GM19438 (cell line): ENCODE results near the gene ELP5.
"Not testable (repeated sequence)": the region's sequence is repeated elsewhere in the genome, so short reads cannot be mapped to it uniquely, and the experiment has no call there.

Experiments used
- ATAC-seq: cut with Tn5 transposase; IDR thresholded peaks from one replicate; pipeline ENCODE4 v1.9.1; 2021; ENCODE audit warnings: low read depth; ENCODE audit not compliant: unreplicated experiment

The ELP5 gene

GRCh38 chr17:7234083-7234951 is 17.7 kb upstream of the ELP5 start, which contains the start of gene DVL2:
Gene DVL2, minus strand, starts transcription at chr17:7234517. Its CDS starts 255 bp downstream, at chr17:7234262.
- ATAC-seq: peak; percentile 53

DNA sequence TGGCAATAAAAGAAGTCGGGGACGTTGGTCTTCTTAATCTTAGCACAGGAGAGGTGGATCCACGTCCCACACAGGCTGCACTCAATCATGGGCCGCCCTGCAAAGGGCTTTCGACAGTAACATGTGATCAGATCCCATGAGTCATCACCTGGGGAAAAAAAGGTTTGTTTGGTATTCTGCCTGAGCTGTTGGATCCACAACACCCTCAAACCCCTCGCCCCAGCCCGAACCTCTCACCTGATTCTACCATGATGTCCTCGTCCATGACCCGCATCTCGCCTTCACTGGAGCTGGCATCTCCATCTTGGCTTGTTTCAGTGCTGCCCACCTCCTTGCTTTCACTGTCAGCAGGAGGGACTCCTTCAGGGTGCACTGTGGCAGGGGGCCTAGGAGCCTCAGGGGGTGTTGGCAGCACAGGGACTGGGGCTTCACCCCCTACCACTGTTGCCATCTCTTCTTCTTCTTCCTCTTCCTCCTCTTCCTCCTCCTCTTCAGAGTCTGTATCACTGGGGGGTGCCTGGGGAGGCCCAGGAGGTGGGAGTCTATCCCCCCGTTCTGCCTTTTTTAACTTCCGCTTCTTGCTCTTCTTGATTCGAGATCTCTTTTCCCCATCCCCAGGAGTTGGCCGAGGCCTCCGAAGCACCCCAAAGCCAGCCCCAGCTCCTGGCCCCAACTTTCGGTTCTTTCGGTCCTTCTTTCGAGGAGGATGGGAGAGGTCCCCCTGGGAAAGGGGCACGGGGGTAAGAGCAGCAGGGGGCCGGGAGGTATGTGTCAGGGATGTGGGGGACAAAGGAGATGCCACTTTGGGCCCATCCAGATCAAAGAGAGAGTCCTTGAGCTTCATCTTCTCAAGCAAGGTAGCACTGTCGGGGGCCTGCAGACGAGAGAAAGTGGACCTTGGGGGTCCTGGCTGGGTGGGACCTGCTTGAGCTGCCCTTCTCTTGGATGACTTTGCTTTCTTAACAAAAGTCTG is 16.0 kb upstream of the ELP5 start:
- ATAC-seq: no peak

DNA sequence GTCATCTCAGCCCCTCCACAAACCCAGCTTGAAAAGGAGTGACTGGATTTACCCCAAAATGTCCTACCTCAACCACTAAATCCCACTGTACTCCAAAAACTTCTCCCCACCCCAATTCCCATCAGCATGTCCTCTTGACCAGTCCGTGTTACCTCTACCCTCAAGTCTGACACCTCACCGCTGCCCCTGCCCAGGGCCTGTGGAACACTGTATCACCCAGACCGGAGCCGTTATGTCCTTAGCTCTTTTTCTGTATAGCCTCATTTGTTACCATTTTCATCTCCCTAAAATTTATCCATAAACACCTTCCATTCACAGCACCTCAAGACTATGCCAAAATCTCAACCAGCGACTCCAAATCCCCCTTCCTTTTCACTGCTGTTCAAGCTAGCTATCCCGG is 15.2 kb upstream of the ELP5 start:
- no peak for ATAC-seq

GRCh38 chr17:7237266-7237760 is 14.7 kb upstream of the ELP5 start:
- no peak for ATAC-seq

DNA sequence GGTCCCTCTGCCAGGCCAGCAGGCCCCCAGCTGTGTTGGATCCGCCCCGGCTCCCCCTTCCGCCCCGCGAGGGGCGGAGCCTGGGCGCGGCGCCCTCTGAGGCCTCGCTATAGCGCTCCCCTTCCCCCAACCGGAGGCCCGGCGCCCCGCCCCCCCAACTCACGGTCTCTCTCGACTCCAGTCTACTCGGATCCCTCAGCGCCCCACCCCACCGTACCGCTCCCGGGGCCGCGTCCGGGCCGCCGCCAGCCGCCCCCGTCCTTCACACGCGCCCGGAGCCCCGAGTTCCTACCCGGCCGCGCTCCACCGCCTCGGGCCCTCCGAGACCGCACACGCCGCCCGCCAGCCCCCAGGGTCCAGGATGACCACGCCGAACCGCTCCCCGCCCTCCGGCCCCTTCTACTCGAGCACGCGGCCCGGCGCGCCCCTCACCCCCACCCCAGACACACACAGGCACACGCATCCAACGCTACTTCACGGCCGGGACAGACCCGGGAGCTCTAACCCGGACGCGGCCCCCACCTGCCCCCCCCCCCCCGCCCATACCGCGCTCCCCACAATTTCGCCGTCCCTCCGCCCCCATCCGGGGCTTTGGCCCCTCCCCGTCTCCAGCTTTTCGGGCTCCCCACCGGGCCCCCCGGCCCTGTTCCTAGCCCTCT is 14.1 kb upstream of the ELP5 start:
- ATAC-seq: no peak

- no peak for ATAC-seq
Measured at GRCh38 chr17:7238420-7239090, 13.5 kb upstream of the ELP5 start.

- ATAC-seq: peak; percentile 45
Measured at GRCh38 chr17:7239091-7240027, 12.7 kb upstream of the ELP5 start, which contains the start of gene PHF23. Gene PHF23, minus strand, starts transcription at chr17:7239457. Its CDS starts 178 bp downstream, at chr17:7239279.

DNA sequence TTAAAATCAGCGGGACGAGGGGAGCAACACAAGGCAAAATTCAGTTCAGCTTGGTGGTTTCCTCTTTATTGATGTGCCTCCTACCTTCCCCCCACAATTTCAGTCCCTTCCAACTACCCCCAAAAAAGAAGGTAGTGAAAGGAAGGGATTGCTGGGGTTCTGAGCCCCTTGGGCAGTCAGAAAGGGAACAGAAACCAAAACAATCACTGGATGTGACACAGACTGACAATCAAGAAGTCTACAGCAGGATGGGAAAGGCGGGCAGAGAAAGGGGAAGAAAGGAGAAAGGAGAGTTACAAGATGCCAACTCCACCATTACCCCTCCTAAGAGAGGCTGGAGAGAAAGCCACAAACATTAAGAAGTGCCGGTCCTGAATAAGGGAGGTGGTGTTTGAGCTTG is 11.6 kb upstream of the ELP5 start:
- no peak for ATAC-seq

- no peak for ATAC-seq
Measured at GRCh38 chr17:7241090-7241733, 10.8 kb upstream of the ELP5 start.

DNA sequence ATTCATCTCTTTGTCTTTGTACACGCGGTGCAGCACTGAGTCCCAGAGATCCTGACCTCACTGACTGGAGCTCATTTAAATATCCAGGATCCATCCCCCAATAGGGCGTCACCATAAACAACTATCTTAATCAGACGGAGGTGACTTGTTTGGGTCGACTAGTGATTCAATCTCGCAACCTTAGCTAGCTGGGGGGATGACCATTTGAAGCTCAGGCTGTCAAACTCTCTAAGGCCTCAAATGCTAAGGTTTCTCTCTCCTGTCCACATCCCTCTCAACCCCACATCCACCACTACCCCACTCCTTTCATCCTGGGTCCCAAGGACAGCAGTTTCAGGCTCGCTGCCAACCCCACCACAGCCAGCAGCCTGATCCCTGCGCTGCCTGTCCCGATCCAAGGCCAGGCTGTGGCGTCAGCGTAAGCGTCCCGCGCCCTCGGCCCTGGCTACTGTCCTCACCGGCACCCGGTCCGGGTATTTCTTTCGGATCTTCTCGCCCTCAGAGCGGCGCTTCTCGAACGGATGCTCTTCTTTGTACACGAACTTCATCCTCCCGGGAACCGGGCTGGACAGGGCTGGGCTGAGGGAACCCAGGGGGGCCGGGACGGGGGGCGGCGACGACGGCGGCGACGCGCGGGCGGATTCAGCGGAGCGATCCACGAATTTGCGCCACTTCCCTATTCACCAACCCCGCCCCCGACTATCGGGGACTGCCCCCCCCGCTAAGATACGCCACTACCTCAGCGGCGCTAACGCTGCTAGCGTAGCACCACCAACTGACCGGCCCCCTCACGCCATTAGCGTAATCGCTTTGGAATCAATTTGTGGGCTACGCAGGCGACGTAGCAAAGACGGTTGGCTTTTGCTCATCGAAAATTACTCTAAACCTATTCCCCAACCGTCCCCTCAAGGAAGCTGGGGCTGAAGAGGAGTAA is 10.0 kb upstream of the ELP5 start, which contains the start of gene GABARAP:
Gene GABARAP, minus strand, starts transcription at position 667 of the 934 bp plus-strand sequence. Its CDS starts 119 bp downstream, at position 548.
- peak; percentile 24 for ATAC-seq

DNA sequence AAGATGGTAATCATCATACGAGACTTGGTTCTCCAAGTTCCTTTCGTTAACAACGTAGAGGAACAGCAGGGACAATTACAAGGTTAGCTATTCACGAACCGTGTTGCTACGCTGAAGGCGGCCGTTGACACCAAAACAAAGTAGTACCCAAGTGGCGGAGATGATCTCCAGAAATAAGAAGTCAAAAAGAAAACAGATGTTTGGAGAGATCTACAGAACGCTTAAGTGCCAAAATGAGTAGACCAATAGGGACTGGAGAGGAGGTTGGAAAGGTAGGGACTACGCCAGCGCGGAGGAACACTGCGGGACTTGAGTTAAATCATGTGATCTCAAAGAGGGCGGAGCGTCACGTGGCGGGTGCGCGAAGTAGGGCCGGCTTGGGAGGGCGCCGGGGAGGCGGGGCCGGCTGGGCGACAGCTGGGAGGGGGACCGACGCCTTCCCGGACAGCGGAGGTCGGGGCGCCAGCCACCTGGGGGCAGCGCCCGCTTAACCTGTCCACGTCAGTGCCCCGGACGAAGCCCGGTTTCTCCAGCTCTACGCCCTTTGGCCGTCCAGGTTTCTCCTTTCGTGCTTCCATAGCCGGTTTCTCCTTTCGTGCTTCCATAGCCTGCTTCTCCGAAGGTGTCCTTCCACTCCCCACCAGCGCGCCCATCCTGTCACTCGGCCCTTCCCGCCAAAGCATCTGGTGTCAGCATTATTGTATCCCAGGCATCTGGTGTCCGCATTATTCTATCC is 9.1 kb upstream of the ELP5 start:
- ATAC-seq: peak; percentile 32

GRCh38 chr17:7243453-7243729 is 8.6 kb upstream of the ELP5 start:
- ATAC-seq: no peak

DNA sequence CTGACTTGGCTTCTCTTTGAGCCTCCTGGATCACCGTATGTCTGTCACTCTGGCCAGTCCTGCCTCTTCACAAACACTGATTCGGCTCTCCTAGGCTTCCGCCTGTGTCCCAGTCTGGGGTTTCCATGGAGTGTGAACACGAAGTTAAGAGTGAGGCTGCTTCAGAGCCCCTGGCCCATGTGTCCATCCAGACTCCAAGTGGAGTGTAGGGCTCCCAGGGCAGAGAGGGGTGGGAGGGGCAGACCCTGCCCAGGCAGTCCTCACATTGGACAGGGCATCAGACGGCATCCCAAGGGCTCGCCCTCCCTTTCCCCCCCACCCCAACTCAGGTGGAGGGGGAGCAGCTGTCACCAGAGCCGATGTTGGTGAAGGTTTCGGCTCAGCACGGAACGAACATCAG is 8.2 kb upstream of the ELP5 start:
- not testable (repeated sequence) for ATAC-seq

DNA sequence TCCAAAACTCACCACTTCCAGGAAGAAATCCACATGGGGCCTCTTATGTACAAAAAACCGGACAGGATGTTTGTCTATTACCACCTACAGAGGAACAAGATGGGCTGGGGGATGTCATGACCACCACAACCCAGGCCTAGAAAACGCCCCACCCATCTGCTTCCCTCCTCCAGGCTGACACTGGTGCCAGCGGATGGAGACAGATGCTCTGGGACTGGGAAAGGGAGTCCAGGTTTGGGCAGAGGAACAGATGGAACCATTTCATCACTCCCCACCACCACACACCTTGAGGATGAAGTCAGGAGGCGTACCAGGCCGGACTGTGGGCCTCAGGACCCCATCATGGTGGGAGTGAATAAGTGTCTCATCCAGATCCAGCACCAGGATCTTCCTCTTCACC is 5.2 kb upstream of the ELP5 start:
- no peak for ATAC-seq

DNA sequence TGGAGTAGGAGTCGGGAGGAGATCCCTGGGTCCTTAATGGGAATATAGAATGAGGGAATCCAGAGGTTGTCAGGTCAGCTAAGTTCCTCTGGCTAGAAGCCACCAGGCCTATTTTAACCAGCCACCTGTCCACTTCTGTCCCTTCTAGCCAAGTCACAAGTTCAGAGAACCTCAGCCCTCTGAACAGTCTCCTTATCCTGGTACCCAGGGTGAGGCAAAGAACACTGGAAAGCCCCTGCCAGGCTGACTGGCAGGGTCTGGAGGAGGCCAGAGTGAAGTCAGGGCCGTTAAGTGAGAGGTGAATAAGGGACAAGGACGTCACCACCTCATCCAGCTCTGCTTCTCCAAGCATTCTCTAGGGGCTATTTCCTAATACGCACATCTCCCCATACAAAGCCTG is 3.2 kb upstream of the ELP5 start:
- no peak for ATAC-seq

GRCh38 chr17:7249214-7249613 is 2.8 kb upstream of the ELP5 start:
- no peak for ATAC-seq

GRCh38 chr17:7249830-7250229 is 2.2 kb upstream of the ELP5 start:
- no peak for ATAC-seq
